HEK293 (cell line): ENCODE results near the gene RTP5.

Experiments
- CTCF ChIA-PET: fragments of 350-600 bp; formaldehyde crosslinking; extraction: SDS; loops from one replicate; lab custom pipeline; 2021; ENCODE audit warnings: antibody characterized with exemption; lab: Yijun Ruan, JAX
- POLR2A ChIA-PET: fragments of 300-600 bp; formaldehyde crosslinking; extraction: SDS; loops from one replicate; lab custom pipeline; 2020; ENCODE audit warnings: antibody characterized with exemption, inconsistent platforms; lab: Yijun Ruan, JAX
- H3K27ac ChIP-seq: fragments of 200-500 bp; sonication (Bioruptor generic); 2 replicates; pipeline ENCODE4 v1.5.1; 2014; ENCODE audit warnings: low read depth, low read length, control low read depth, inconsistent platforms; ENCODE audit errors: extremely low read depth
- H3K36me3 ChIP-seq, 2 experiments: fragments of 200-500 bp in 1 of 2; sonication (Bioruptor generic) in 1 of 2; 1 replicate in 1 of 2; 2 replicates in 1 of 2; pipeline ENCODE4 v1.5.1; 2014 to 2017; ENCODE audit warnings: inconsistent platforms in 2 of 2, low read length in 2 of 2; ENCODE audit not compliant: control insufficient read depth in 2 of 2, insufficient read depth in 1 of 2
- H3K4me1 ChIP-seq: fragments of 200-500 bp; sonication (Bioruptor generic); 2 replicates; pipeline ENCODE4 v1.5.1; 2014; ENCODE audit warnings: mild to moderate bottlenecking, low read length, inconsistent platforms; ENCODE audit not compliant: control insufficient read depth, insufficient read depth
- H3K4me3 ChIP-seq: 2 replicates; pipeline ENCODE4 v1.5.1; 2011; ENCODE audit warnings: low read depth, mild to moderate bottlenecking, control low read depth, low read length, moderate library complexity
- H3K9me3 ChIP-seq: fragments of 200-500 bp; sonication (Bioruptor generic); 2 replicates; pipeline ENCODE4 v1.5.1; 2014; ENCODE audit warnings: low read depth, low read length, inconsistent platforms; ENCODE audit not compliant: control insufficient read depth, insufficient read depth
- GFI1B ChIP-seq: fragments of 450-650 bp; formaldehyde crosslinking; IDR thresholded peaks from 2 replicates; pipeline ENCODE4 v1.5.1; 2016; ENCODE audit warnings: missing biosample characterization, missing genetic modification characterization
- HOXC10 ChIP-seq: sonication (generic); formaldehyde crosslinking; IDR thresholded peaks from 2 replicates; pipeline ENCODE4 v1.8.1; 2023; ENCODE audit warnings: mild to moderate bottlenecking, missing genetic modification reagents
- KLF7 ChIP-seq: fragments of 450-650 bp; formaldehyde crosslinking; IDR thresholded peaks from 2 replicates; pipeline ENCODE4 v1.5.1; 2016; ENCODE audit warnings: missing biosample characterization, missing genetic modification characterization, borderline replicate concordance
- PRDM1 ChIP-seq: fragments of 450-650 bp; formaldehyde crosslinking; IDR thresholded peaks from 2 replicates; pipeline ENCODE4; 2016; ENCODE audit warnings: missing biosample characterization, missing genetic modification characterization
- SETDB1 ChIP-seq: IDR thresholded peaks from one replicate; pipeline ENCODE4 v1.6.1; 2017; ENCODE audit warnings: mild to moderate bottlenecking, low read length, moderate library complexity, mixed read lengths; ENCODE audit not compliant: insufficient read length
- ZBTB48 ChIP-seq: fragments of 450-650 bp; formaldehyde crosslinking; IDR thresholded peaks from 2 replicates; pipeline ENCODE4 v1.5.1; 2016; ENCODE audit warnings: missing biosample characterization, missing genetic modification characterization
- ZNF514 ChIP-seq: fragments of 450-650 bp; formaldehyde crosslinking; IDR thresholded peaks from 2 replicates; pipeline ENCODE4 v1.5.1; 2016; ENCODE audit warnings: missing biosample characterization, missing genetic modification characterization
- ZNF544 ChIP-seq: fragments of 450-650 bp; formaldehyde crosslinking; IDR thresholded peaks from 2 replicates; pipeline ENCODE4 v1.5.0; 2017; ENCODE audit warnings: missing biosample characterization, missing genetic modification characterization
- ZNF768 ChIP-seq: fragments of 450-650 bp; formaldehyde crosslinking; IDR thresholded peaks from 2 replicates; pipeline ENCODE4 v1.5.1; 2018; ENCODE audit warnings: missing biosample characterization, mild to moderate bottlenecking, missing genetic modification characterization
- ZNF837 ChIP-seq: fragments of 450-650 bp; formaldehyde crosslinking; IDR thresholded peaks from 2 replicates; pipeline ENCODE4 v1.5.1; 2016; ENCODE audit warnings: missing biosample characterization, missing genetic modification characterization
- ZSCAN23 ChIP-seq: fragments of 450-650 bp; formaldehyde crosslinking; IDR thresholded peaks from 2 replicates; pipeline ENCODE4 v1.5.1; 2016; ENCODE audit warnings: missing biosample characterization, missing genetic modification characterization
- TF ChIP-seq, protein P1 (sequence below): fragments of 450-650 bp; formaldehyde crosslinking; IDR thresholded peaks from 2 replicates; pipeline ENCODE4 v1.5.1; 2016; ENCODE audit warnings: missing biosample characterization, missing genetic modification characterization
- TF ChIP-seq, protein P2 (sequence below): fragments of 450-650 bp; formaldehyde crosslinking; IDR thresholded peaks from 2 replicates; pipeline ENCODE4 v1.5.0; 2017; ENCODE audit warnings: missing biosample characterization, missing genetic modification characterization, borderline replicate concordance
- TF ChIP-seq, protein P3 (sequence below): IDR thresholded peaks from 2 replicates; pipeline ENCODE4 v1.6.1; 2011; ENCODE audit warnings: mild to moderate bottlenecking, low read depth, low read length, borderline replicate concordance
- TF ChIP-seq, protein P4 (sequence below): fragments of 450-650 bp; formaldehyde crosslinking; IDR thresholded peaks from 2 replicates; pipeline ENCODE4 v1.5.1; 2016; ENCODE audit warnings: missing biosample characterization, missing genetic modification characterization

Gene RTP5

DNA sequence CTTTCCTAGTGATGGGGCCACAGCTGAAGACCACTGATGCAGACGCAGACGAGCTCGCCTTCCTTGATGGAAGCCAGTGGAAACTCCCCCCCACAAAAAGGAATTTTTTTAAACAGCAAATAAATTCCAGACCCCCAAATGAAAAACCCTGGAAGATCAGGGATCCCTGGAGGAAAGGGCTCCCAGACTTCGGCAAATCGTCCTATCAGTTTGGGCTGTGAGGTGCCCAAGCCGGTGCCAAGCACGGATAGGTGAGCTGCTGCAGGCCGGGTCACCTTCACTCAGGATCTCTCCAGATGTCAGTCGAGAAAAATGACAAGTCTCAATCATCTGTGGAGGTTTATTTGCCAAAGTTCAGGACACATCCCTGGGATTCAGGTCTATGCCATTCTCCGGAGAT is 42.0 kb downstream of the RTP5 start:
- no peaks in the 10 kb centered on the region for H3K9me3 ChIP-seq
- POLR2A ChIA-PET, result no interaction called here
- H3K4me1 ChIP-seq, result no peaks in the 10 kb centered on the region
- no peak for TF ChIP-seq PRDM1 (tag by site-specific recombination)
- TF ChIP-seq, protein P1, sequence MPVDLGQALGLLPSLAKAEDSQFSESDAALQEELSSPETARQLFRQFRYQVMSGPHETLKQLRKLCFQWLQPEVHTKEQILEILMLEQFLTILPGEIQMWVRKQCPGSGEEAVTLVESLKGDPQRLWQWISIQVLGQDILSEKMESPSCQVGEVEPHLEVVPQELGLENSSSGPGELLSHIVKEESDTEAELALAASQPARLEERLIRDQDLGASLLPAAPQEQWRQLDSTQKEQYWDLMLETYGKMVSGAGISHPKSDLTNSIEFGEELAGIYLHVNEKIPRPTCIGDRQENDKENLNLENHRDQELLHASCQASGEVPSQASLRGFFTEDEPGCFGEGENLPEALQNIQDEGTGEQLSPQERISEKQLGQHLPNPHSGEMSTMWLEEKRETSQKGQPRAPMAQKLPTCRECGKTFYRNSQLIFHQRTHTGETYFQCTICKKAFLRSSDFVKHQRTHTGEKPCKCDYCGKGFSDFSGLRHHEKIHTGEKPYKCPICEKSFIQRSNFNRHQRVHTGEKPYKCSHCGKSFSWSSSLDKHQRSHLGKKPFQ (tag by site-specific recombination), result no peak
- TF ChIP-seq, protein P2, sequence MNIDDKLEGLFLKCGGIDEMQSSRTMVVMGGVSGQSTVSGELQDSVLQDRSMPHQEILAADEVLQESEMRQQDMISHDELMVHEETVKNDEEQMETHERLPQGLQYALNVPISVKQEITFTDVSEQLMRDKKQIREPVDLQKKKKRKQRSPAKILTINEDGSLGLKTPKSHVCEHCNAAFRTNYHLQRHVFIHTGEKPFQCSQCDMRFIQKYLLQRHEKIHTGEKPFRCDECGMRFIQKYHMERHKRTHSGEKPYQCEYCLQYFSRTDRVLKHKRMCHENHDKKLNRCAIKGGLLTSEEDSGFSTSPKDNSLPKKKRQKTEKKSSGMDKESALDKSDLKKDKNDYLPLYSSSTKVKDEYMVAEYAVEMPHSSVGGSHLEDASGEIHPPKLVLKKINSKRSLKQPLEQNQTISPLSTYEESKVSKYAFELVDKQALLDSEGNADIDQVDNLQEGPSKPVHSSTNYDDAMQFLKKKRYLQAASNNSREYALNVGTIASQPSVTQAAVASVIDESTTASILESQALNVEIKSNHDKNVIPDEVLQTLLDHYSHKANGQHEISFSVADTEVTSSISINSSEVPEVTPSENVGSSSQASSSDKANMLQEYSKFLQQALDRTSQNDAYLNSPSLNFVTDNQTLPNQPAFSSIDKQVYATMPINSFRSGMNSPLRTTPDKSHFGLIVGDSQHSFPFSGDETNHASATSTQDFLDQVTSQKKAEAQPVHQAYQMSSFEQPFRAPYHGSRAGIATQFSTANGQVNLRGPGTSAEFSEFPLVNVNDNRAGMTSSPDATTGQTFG (tag by site-specific recombination), result no peak
- no peak for TF ChIP-seq KLF7 (tag by site-specific recombination)
- no peak for TF ChIP-seq HOXC10
- TF ChIP-seq, protein P3, sequence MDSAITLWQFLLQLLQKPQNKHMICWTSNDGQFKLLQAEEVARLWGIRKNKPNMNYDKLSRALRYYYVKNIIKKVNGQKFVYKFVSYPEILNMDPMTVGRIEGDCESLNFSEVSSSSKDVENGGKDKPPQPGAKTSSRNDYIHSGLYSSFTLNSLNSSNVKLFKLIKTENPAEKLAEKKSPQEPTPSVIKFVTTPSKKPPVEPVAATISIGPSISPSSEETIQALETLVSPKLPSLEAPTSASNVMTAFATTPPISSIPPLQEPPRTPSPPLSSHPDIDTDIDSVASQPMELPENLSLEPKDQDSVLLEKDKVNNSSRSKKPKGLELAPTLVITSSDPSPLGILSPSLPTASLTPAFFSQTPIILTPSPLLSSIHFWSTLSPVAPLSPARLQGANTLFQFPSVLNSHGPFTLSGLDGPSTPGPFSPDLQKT, result no peak
- TF ChIP-seq ZSCAN23 (tag by site-specific recombination), result no peak
- no peak overlapping the region for H3K27ac ChIP-seq
- CTCF ChIA-PET, result interaction anchor here (0.7 kb wide), 2 partner anchors 21 to 107 kb away, joined by 4 to 5 read pairs; no protein-coding TSS in a partner anchor
- H3K4me3 ChIP-seq, result no peak overlapping the region
- H3K36me3 ChIP-seq, result no peaks in the 10 kb centered on the region

DNA sequence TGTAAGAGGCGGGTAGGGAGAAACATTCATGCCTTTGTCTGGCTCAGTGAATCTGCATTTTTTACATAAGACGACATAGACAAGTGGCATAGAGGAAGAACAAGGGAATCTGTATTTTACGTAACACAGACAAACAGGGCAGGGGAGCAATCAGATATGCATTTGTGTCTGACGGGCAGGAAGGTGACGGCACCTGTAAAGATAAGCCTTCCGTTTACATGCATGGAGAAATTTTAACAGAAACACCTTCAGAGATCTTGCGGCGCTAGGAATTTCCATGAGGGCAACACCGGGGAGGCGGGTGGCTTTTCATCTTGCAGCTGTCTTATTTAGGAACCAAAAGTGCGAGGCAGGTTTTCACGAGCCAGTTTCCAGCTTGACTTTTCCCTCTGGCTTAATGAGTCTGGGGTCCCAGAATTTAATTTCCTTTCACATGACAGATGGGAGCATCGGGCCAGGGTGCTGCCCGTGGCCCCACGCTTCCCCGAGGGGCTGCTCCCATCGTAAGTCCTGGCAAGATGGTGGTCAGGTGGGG is 42.6 kb downstream of the RTP5 start:
- TF ChIP-seq ZNF544 (tag by site-specific recombination), result no peak
- TF ChIP-seq ZNF768 (tag by site-specific recombination), result no peak
- TF ChIP-seq ZNF837 (tag by site-specific recombination), result no peak
- TF ChIP-seq GFI1B (tag by site-specific recombination), result no peak
- TF ChIP-seq, protein P4, sequence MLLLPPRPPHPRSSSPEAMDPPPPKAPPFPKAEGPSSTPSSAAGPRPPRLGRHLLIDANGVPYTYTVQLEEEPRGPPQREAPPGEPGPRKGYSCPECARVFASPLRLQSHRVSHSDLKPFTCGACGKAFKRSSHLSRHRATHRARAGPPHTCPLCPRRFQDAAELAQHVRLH (tag by site-specific recombination), result no peak
- TF ChIP-seq ZNF514 (tag by site-specific recombination), result no peak
- Histone ChIP-seq H3K4me1 (no peaks in the 10 kb centered on the region), H3K9me3 (no peaks in the 10 kb centered on the region; the same call in 1 of the 2 replicates), H3K36me3 (no peaks in the 10 kb centered on the region), H3K4me3 (no peak overlapping the region), H3K27ac (no peak overlapping the region)
- ChIA-PET CTCF (interaction anchor here (0.7 kb wide), 1 partner anchor 22 kb away, joined by 4 read pairs; no protein-coding TSS in a partner anchor), POLR2A (no interaction called here)

DNA sequence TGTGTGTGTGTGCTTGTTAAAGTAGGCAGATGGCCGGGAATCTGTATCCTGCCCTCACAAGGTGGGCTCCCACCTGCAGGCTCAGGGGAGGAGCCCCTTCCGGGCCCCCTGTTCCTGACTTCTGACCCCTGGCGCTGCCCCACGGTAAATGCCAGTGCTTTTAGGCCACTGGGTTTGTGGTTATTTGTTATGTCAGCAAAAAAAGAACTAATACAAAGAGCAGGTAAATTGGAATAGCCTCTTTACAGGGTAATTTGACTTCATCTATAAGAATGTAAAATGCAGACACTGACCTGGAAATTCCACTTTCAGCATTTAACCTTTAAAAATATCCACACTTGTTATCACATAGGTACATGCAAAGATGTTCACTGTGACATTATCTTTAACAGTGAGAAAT is 44.2 kb downstream of the RTP5 start:
- H3K36me3 ChIP-seq, result no peaks in the 10 kb centered on the region
- TF ChIP-seq ZBTB48 (tag by site-specific recombination) (no peak), SETDB1 (peak; percentile 18)
- no peak overlapping the region for H3K4me3 ChIP-seq
- POLR2A ChIA-PET, result no interaction called here
- H3K4me1 ChIP-seq, result no peaks in the 10 kb centered on the region
- CTCF ChIA-PET, result no interaction called here
- H3K9me3 ChIP-seq, result no peaks in the 10 kb centered on the region; the same call in 1 of the 2 replicates
- no peak overlapping the region for H3K27ac ChIP-seq
